Suppressor macrophage treated with lipopolysaccharide for 4 hours (primary cell): ENCODE results near the gene MBNL3.
"Not testable (repeated sequence)": the region's sequence is repeated elsewhere in the genome, so short reads cannot be mapped to it uniquely, and the experiment has no call there.

Experiments
- DNase-seq: peaks from one replicate; pipeline ENCODE4 v3.0.0-alpha.2; 2020

Gene MBNL3

DNA sequence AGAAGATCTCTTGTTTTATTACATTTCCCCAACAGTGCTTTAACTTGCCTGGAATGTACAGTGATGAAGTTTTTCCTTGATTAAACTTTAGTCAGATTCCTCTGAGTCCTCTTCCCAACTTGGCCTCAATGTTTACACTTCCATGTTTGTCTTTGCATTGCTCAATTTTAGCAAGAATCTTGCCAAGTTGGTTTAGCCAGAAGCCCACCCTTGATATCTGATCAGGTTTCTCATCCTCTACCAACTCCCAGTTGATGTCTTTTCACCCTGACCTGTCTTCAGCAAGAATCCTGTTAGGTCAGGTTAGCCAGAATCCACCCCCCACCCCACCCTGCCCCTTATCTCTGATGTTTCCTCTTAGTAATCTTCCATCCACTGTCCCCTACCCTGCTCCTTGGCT is 120.9 kb downstream of the MBNL3 start:
- DNase-seq, result no peak

DNA sequence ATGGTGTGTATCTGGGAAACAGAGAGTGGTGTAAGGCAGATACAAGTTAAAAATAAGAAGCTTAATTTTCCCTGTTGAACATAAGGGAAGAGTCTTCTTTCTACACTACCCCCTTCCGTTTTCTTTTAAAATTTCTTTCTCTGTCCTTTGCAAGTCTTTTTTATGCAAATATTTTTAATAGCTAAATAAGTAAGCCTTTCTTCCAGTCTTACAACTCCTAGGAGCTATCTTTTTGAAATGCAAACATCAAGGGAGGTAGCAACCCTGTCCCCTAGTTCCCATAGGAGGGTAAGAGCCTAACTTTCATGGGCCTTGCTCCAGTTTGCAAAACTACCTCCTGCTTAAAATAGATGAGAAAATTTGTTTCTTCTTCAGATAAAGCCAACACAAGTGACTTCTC is 121.5 kb downstream of the MBNL3 start:
- DNase-seq, result no peak

DNA sequence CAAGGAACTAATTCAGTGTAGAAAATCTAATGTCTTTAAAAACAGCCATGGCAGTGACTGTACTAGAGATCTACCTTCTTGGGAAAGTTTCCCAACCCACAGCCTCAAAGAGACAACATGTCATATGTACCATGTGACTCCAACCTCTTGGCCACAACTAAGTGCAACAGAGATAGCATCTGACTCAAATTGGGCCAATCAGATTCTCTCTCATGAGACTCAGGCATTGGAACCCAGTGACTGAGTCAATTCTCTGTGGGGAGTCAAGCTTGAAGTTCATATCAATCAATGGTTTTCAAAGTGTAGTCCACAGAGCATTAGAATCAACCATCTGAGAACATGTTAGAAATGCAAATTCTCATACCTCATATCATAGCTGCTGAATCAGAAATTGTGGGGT is 123.3 kb downstream of the MBNL3 start:
- no peak for DNase-seq

DNA sequence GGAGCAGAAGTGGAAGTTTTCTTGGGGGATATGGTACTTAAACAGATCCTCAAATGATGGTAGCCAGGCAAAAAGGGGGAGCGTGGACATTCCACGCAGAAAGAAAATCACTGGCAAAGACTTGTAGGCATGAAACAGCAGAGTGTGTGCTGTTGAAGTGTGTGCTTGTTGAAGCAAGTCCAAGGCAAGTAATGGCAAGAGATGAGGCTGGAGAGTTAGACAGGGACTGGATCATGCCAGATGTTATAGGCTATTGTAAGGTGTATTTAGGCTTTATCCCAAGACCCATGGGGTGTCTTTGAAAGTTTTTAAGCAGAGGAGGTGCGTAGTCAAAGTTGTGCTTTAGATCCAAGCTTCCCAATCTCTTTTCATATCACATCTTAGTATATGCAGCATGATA is 124.5 kb downstream of the MBNL3 start:
- DNase-seq, result no peak

DNA sequence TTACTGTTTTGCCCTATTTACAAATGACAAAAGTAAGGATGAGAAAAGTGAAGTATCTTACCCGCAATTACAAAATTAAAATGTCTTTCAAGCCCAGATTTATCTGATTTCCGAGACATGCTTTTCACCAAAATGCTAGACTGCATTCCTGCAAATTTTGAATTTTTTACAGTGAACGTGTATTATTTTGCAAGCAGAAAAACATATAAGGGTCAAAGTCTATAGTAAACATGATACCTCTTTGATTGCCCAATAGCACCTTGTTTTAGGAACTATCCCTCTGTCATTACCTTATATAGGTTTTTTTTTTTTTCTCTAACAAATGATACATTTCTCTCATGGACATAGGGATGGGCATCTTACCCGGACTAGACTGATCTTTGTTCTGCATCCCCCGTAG is 135.4 kb downstream of the MBNL3 start:
- no peak for DNase-seq

DNA sequence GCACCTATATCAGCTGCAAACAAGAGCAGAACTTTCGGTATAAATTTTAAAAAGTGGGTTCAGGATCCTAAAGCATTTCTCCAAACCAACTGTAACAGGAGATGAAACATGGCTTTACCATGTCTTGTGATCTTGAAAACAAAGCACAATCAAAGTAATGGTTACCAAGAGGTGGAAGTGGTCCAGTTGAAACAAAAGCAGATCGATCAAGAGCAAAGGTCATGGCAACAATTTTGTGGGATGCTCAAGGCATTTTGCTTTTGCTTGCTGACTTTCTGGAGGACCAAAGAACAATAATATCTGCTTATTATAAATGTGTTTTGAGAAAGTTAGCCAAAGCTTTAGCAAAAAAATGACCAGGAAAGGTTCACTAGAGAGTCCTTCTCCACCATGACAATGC is 152.7 kb downstream of the MBNL3 start:
- DNase-seq, result no peak

DNA sequence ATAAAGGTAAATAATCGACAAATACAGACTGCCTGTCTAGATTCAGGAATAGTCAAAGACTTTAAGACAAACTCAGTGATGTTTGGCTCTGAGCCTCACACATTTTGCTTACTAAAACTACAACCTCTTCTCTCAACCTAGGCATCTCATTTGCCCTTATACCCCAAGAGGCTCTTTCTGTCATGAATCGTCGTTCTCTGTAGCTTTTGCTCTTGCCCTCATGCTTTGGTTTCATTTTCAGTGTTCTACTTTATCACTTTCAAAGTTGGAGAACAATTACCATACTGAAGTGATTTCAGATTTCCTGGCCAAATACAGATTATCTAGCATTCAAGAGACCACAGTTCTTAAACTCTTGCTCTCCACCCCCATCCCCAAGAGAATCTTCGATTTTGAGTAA is 155.5 kb downstream of the MBNL3 start:
- DNase-seq, result no peak

DNA sequence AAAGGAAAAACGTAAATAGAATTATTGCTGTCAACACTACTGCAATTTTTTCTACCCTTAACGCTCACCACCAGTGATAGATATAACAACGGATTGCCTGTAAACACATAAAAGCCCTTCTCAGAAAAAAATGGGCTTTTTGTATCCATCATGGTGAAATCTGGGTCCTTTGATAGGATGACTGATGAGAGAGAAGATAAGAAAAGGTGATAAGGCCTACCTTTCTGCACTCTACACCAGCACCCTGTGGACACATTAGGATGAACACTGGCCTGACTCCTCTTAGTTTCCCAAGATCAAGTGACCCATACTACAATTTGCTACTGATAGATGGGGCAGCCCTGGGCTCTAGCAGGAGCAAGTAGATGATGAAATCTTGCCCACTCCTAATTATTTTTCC is 157.3 kb downstream of the MBNL3 start:
- no peak for DNase-seq

DNA sequence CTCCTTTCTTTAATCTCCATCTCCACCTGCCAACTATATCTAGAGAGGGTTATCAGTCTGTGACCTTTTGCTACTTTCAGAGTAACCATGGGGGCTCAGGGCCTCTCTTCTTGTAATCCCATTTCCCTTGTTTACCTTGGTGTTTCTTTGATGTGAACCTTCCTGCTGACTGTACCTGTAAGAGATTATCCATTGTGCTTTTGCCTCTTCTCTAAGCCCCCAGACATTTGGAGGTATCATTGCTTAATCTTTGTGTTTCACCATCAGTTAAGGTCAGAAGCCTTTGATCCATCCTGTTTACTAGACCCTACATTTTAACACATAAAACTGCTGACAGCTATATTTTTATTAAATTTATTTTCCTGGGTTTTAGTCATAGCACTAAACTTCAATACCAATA is 157.8 kb downstream of the MBNL3 start:
- no peak for DNase-seq

DNA sequence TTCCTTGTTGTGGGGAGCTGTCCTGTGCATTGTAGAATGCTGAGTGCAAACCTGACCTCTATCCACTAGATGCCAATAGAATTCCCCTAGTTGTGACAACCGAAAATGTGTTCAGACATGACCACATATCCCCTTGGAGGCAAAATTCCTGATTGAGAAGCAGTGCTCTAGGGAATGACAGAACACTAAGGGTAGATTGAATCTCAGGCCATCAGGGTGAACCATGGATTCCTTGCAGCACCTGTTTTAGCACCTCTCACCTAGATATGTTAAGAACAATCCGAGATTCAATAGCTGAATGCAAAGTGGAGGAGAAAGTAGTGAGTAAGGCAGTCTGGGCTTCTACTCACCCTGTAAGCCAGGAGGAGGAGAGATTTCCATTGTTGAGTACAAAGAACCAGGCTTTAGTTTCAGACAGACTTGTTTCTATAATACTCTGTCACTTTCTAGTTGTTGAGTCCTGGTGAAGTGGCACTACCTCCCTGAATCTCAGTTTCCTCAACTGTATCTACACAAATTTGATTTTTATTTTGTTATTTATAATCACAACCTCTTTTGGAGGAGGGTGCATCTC is 158.6 kb downstream of the MBNL3 start:
- no peak for DNase-seq

DNA sequence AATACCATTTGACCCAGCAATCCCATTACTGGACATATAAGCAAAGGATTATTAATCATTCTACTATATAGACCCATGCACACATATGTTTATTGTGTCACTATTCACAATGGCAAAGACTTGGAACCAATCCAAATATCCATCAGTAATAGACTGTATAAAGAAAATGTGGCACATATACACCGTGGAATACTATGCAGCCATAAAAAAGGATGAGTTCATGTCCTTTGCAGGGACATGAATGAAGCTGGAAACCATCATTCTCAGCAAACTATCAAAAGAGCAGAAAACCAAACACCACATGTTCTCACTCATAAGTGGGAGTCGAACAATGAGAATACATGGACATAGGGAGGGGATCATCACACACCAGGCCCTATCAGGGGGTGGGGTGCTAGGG is 161.9 kb downstream of the MBNL3 start:
- not testable (repeated sequence) for DNase-seq
